PFSK-1 (cell line): ENCODE data around the gene IL26.

Experiments used
- FOXP2 ChIP-seq: optimal IDR thresholded peaks from 2 replicates; pipeline ENCODE3; 2011; ENCODE audit warnings: borderline replicate concordance, control low read depth, inconsistent platforms; ENCODE audit not compliant: insufficient read depth; ENCODE audit errors: extremely low read length, extremely low read depth
- POLR2AphosphoS5 ChIP-seq: IDR thresholded peaks from 2 replicates; pipeline ENCODE4 v1.6.1; 2012; ENCODE audit warnings: low read depth, mild to moderate bottlenecking, control low read depth, low read length, moderate library complexity
- REST ChIP-seq, 2 experiments: IDR thresholded peaks; 2 replicates each; pipeline versions ENCODE4 v1.6.1 to v1.8.0; 2011 to 2012; ENCODE audit warnings: low read depth in 2 of 2, low read length in 2 of 2, control low read depth in 1 of 2, inconsistent platforms in 1 of 2, mild to moderate bottlenecking in 1 of 2, moderate library complexity in 1 of 2; ENCODE audit not compliant: insufficient read depth in 1 of 2
- SIN3A ChIP-seq: IDR thresholded peaks from 2 replicates; pipeline ENCODE4 v1.6.1; 2012; ENCODE audit warnings: mild to moderate bottlenecking, low read length, moderate library complexity, borderline replicate concordance; ENCODE audit not compliant: insufficient read depth
- TAF1 ChIP-seq: IDR thresholded peaks from 2 replicates; pipeline ENCODE4 v1.6.1; 2012; ENCODE audit warnings: low read length, control low read depth, borderline replicate concordance; ENCODE audit not compliant: insufficient read depth

GRCh38 chr12:68236421-68237059, 10.9 kb upstream of the IL26 start:
- TF ChIP-seq POLR2AphosphoS5 (no peak), REST (IDR thresholded peaks at IDR 0.05; ENCODE audit: insufficient read depth in 1 of 2, low read depth in 2 of 2, low read length in 2 of 2) (no peak), TAF1 (no peak), SIN3A (no peak), FOXP2 (no peak)
